AG10803 (cell line): ENCODE data around the gene CFAP251.

Experiments used
- DNase-seq: peaks from one replicate; pipeline ENCODE4 v3.0.0; 2010; ENCODE audit warnings: low read depth
- H3K4me3 ChIP-seq: 2 replicates; pipeline ENCODE4 v1.5.1; 2011; ENCODE audit warnings: mild to moderate bottlenecking, low read length, control low read depth
- TF ChIP-seq, protein P1 (sequence below): conservative IDR thresholded peaks from 2 replicates; pipeline ENCODE4 v1.5.1; 2011; ENCODE audit warnings: mild to moderate bottlenecking, low read length, control low read depth, inconsistent platforms

The CFAP251 gene

DNA sequence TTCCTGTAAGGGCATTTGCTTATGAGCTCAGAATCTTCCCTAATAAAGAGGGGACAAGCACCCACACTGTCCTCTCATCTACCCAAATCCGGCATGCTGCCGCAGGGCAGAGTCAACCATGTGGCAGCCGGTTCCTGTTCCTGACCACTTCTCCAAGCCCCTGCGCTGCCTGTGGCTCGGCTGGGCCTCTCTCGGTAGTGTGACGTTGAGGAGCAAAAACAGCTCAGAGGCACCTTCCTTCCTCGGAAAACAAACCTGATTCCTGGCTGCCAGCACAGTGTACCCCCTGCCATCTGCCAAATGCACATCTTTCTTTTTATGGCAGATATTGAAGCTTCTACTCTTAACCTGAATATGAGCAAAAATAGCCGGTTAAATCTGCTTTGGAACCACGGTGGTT is 50.5 kb downstream of the CFAP251 start:
- no peak overlapping the region for H3K4me3 ChIP-seq
- DNase-seq = no peak
- TF ChIP-seq, protein P1, sequence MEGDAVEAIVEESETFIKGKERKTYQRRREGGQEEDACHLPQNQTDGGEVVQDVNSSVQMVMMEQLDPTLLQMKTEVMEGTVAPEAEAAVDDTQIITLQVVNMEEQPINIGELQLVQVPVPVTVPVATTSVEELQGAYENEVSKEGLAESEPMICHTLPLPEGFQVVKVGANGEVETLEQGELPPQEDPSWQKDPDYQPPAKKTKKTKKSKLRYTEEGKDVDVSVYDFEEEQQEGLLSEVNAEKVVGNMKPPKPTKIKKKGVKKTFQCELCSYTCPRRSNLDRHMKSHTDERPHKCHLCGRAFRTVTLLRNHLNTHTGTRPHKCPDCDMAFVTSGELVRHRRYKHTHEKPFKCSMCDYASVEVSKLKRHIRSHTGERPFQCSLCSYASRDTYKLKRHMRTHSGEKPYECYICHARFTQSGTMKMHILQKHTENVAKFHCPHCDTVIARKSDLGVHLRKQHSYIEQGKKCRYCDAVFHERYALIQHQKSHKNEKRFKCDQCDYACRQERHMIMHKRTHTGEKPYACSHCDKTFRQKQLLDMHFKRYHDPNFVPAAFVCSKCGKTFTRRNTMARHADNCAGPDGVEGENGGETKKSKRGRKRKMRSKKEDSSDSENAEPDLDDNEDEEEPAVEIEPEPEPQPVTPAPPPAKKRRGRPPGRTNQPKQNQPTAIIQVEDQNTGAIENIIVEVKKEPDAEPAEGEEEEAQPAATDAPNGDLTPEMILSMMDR = no peak

DNA sequence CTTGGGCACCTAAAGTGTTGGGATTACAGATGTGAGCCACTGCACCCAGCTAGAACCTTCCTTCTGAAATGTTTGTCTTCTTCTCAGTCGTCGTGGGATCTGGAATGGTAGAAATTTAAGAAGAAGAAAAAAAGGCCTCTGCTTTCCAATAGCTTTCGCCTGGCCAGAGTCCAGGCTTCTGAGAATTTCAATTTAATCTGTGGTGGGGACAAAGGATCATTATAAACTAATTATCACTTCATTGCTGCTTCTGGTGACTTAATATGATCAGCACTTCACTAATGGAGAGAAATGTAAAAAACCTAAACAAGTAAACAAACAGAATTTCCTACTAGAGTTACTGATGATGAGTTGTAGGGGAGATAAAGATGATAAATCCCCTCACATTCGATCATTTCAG is 51.3 kb downstream of the CFAP251 start:
- TF ChIP-seq, protein P1 = no peak
- DNase-seq = no peak
- no peak overlapping the region for H3K4me3 ChIP-seq

DNA sequence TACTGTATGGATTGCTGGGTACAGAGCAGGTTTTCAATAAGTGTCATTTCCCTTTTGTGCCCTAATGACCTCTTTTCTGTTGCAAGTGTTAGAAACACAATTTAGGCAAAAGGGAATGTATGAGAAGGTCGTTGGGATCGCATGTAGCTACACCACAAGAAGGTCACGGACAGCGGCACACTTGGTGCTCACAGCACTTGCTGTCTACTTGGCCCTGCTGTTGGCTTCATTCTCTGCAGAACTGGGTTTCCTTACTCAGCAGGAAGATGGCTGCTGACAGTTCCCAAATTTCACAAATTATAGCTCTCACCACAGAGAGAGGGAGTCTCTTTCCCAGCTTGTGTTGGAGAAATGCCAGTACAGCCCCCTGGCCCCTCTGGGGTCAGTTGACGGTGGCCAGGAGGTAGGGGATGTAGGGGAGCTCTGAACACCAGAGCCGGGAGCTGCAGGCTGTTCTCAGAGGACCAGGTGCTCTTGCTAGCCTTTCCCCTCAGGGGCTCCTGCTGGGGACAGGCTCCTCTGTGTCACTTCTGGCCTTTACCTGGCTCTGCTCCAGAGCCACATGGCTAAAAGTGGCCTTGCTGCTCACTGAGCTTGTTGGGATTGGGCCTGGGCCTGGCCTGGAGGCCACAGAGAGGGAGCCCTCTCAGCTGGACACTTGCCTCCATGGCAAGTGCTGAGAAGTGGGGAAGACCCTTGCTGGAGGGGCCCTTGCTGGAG is 52.3 kb downstream of the CFAP251 start:
- TF ChIP-seq, protein P1 = no peak
- no peak overlapping the region for H3K4me3 ChIP-seq
- no peak for DNase-seq

DNA sequence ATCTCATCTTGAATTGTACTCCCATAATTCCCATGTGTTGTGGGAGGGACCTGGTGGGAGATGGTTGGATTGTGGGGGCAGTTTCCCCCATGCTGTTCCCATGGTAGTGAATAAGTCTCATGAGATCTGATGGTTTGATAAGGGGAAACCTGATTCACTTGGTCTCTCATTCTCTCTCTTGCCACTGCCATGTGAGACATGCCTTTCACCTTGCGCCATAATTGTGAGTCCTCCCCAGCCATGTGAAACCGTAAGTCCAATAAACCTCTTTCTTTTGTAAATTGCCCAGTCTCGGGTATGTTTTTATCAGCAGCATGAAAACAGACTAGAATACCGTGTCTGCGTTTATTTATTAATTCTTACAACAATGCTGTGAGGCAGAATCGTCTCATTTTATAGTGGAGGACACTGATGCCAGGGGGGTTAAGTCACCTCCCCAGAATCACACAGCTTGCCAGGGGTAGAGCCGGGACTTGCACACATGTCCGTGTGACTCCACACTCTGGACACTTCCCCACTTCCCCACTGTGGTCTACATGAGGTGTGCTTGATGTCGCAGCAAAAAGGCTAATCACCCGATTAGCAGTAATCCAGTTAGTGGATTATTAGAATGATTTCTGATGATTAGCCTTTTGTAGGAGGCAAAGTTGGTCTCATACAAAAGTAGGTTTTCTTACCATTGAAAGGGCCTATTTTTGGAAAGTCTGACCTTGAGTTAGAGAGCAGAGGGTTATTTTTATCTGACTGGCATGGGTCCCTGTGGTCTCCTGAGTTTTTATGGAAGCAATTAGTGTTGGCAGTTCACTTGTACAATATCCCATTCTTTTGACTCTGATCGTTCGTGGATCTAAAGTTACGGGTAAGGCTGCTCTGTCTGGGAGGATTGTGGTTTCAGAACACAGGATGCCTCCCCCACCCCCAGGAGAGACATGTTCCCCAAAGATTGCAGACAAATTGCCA is 55.9 kb downstream of the CFAP251 start:
- TF ChIP-seq, protein P1 = no peak
- no peak overlapping the region for H3K4me3 ChIP-seq
- DNase-seq = peak; percentile 48

DNA sequence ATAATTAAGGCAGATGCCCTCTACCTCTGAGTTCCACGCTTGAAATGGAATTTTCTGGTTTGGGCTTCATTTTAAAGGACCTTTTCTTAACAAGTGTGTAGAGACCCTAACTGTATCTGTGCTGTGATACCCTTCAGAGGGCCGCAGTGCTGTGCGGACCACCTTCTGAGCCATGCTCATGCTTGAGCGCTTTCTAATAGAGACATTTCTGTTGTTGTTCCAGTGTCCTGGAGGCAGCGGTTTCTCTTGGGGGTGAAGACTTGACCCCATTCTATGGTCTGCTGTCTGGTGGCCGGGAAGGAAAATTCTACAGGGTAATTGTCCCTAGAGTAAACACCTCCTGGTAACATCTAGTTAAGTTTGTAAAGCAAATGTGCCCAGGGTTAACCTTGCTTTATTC is 56.6 kb downstream of the CFAP251 start:
- TF ChIP-seq, protein P1 = no peak
- DNase-seq = no peak
- H3K4me3 ChIP-seq = no peak overlapping the region

DNA sequence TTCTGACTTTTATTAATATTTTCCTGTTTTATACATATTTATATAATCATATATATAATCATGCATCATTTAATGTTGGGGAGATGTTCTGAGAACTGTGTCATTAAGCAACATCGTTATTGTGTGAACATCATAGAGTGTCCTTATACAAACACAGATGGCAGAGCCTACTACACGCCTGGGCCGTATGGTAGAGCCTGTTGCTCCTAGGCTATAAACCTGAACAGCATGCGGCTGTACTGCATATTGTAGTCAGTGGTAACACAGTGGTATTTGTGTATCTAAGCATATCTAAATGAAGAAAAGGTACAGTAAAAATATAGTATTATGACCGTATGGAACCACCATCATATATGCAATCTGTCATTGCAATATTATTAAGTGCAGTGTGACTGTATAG is 58.6 kb downstream of the CFAP251 start:
- H3K4me3 ChIP-seq = no peak overlapping the region
- no peak for DNase-seq
- TF ChIP-seq, protein P1 = no peak
